ENCODE results near the gene FAM180A.

DNA sequence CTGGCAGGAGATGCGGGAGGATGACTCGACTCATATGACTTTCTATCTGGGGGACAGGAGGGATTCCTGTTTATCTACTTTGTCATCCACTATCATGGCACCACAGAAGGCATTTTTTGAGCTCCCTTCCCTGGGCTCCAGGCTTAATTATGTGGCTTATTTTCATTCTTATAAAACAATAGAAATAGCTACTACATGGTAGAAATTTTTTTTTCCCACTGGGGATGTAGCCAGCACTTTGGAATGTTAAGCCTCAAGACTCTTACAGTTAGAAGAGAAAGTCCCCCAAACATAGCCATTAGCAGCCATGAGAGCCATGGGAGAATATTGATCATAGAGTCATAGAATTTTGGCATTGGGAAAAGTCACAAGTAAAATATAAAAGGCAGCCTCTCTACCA lies 14.6 kb upstream of the FAM180A start:
- TF ChIP-seq, protein P1, sequence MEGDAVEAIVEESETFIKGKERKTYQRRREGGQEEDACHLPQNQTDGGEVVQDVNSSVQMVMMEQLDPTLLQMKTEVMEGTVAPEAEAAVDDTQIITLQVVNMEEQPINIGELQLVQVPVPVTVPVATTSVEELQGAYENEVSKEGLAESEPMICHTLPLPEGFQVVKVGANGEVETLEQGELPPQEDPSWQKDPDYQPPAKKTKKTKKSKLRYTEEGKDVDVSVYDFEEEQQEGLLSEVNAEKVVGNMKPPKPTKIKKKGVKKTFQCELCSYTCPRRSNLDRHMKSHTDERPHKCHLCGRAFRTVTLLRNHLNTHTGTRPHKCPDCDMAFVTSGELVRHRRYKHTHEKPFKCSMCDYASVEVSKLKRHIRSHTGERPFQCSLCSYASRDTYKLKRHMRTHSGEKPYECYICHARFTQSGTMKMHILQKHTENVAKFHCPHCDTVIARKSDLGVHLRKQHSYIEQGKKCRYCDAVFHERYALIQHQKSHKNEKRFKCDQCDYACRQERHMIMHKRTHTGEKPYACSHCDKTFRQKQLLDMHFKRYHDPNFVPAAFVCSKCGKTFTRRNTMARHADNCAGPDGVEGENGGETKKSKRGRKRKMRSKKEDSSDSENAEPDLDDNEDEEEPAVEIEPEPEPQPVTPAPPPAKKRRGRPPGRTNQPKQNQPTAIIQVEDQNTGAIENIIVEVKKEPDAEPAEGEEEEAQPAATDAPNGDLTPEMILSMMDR (IDR thresholded peaks at IDR 0.05): no peak
- TF ChIP-seq SIN3A (IDR thresholded peaks at IDR 0.05; ENCODE audit: borderline replicate concordance, insufficient read depth, low read depth, low read length) (no peak), TCF7L2 (IDR thresholded peaks at IDR 0.05; ENCODE audit: low read depth, low read length) (no peak), POLR2AphosphoS5 (IDR thresholded peaks at IDR 0.05; ENCODE audit: low read depth, low read length) (no peak)
- TF ChIP-seq, protein P2, sequence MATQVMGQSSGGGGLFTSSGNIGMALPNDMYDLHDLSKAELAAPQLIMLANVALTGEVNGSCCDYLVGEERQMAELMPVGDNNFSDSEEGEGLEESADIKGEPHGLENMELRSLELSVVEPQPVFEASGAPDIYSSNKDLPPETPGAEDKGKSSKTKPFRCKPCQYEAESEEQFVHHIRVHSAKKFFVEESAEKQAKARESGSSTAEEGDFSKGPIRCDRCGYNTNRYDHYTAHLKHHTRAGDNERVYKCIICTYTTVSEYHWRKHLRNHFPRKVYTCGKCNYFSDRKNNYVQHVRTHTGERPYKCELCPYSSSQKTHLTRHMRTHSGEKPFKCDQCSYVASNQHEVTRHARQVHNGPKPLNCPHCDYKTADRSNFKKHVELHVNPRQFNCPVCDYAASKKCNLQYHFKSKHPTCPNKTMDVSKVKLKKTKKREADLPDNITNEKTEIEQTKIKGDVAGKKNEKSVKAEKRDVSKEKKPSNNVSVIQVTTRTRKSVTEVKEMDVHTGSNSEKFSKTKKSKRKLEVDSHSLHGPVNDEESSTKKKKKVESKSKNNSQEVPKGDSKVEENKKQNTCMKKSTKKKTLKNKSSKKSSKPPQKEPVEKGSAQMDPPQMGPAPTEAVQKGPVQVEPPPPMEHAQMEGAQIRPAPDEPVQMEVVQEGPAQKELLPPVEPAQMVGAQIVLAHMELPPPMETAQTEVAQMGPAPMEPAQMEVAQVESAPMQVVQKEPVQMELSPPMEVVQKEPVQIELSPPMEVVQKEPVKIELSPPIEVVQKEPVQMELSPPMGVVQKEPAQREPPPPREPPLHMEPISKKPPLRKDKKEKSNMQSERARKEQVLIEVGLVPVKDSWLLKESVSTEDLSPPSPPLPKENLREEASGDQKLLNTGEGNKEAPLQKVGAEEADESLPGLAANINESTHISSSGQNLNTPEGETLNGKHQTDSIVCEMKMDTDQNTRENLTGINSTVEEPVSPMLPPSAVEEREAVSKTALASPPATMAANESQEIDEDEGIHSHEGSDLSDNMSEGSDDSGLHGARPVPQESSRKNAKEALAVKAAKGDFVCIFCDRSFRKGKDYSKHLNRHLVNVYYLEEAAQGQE (IDR thresholded peaks at IDR 0.05; ENCODE audit: insufficient read depth in 1 of 2, low read depth in 2 of 2, low read length in 1 of 2): no peak

Measured in Panc1 (cell line).